Hematopoietic multipotent progenitor cell treated with erythropoietin and hydrocortisone succinate and interleukin-3 and kit ligand, for 6 days (in vitro differentiated cells): ENCODE data around the gene SPRTN.
A peak's percentile ranks its signal among the peaks of the same experiment; 100 is the strongest.

ENCODE experiments used
- DNase-seq: peaks from one replicate; pipeline ENCODE4 v3.0.0-alpha.2; 2015

The SPRTN gene

GRCh38 chr1:231338270-231339128 lies at the start of gene SPRTN:
Gene SPRTN, plus strand, starts transcription at chr1:231338293. Its CDS starts 91 bp downstream, at chr1:231338384.
- peak; percentile 37 for DNase-seq

GRCh38 chr1:231295938-231296337 lies 42.2 kb upstream of the SPRTN start:
- no peak for DNase-seq

- no peak for DNase-seq
Measured at GRCh38 chr1:231301990-231302389, 36.1 kb upstream of the SPRTN start.

- no peak for DNase-seq
Measured at GRCh38 chr1:231310391-231310934, 27.6 kb upstream of the SPRTN start.

GRCh38 chr1:231311720-231312431 lies 26.2 kb upstream of the SPRTN start:
- DNase-seq, result no peak

GRCh38 chr1:231312432-231312788 lies 25.7 kb upstream of the SPRTN start:
- no peak for DNase-seq

GRCh38 chr1:231313661-231314060 lies 24.4 kb upstream of the SPRTN start:
- DNase-seq, result no peak

- DNase-seq, result peak; percentile 69
Measured at GRCh38 chr1:231315887-231316286, 22.2 kb upstream of the SPRTN start.

GRCh38 chr1:231317306-231318014 lies 20.6 kb upstream of the SPRTN start:
- no peak for DNase-seq

- no peak for DNase-seq
Measured at GRCh38 chr1:231318015-231318355, 20.1 kb upstream of the SPRTN start.

- DNase-seq, result no peak
Measured at GRCh38 chr1:231318568-231318967, 19.5 kb upstream of the SPRTN start.

- no peak for DNase-seq
Measured at GRCh38 chr1:231319080-231319479, 19.0 kb upstream of the SPRTN start.

GRCh38 chr1:231322880-231323530 lies 15.1 kb upstream of the SPRTN start:
- peak; percentile 9 for DNase-seq

- no peak for DNase-seq
Measured at GRCh38 chr1:231324660-231325059, 13.4 kb upstream of the SPRTN start.

- no peak for DNase-seq
Measured at GRCh38 chr1:231326248-231326647, 11.8 kb upstream of the SPRTN start.

GRCh38 chr1:231327617-231328016 lies 10.5 kb upstream of the SPRTN start:
- DNase-seq, result no peak

- no peak for DNase-seq
Measured at GRCh38 chr1:231329483-231329882, 8.6 kb upstream of the SPRTN start.

- DNase-seq, result no peak
Measured at GRCh38 chr1:231332761-231333160, 5.3 kb upstream of the SPRTN start.

GRCh38 chr1:231334079-231334666 lies 3.9 kb upstream of the SPRTN start:
- DNase-seq, result peak; percentile 10

- DNase-seq, result no peak
Measured at GRCh38 chr1:231334952-231335351, 3.1 kb upstream of the SPRTN start.

GRCh38 chr1:231335663-231336602 lies 2.2 kb upstream of the SPRTN start:
- peak; percentile 16 for DNase-seq
